ENCODE measurements around the gene CRKL. TPM values are rescaled to one million over a fixed set of nuclear protein-coding genes. Genes with fewer than 3 reads are reported as not detected.

The CRKL gene
- polyA plus RNA-seq, 3 donors: 63.1 to 65.0 (median 64.5) TPM

GRCh38 chr22:20949698-20950183 is 32.5 kb downstream of the CRKL start:
- no peak for DNase-seq (ENCODE audit: low read depth in 3 of 3, low spot score in 2 of 3)

GRCh38 chr22:20951151-20951931 is 34.1 kb downstream of the CRKL start:
- DNase-seq (ENCODE audit: low read depth in 3 of 3, low spot score in 2 of 3): no peak

DNA sequence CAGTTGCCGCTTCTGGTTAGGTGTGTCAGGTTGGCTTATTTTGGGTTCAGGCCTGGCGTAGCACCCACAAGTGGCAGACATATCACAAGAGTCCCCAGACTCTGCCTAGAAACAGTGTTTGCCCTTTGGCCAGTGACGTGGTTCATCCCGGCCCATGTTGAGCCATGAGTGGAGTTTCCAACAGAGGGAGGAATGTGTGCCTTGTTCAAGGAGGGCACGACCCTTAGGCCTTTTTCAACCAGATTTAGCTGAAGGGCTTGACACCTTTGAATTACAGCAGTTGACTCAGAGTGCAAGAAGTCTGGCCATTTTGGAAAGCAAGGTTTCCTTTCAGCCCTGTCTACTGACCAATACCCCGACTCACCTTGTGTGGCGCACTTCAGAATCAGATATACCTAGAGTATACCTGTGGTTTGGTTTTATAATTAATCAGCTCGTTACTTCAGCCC is 34.7 kb downstream of the CRKL start:
- DNase-seq (ENCODE audit: low read depth in 3 of 3, low spot score in 2 of 3): no peak

- DNase-seq (ENCODE audit: low read depth in 3 of 3, low spot score in 2 of 3): no peak
Measured at GRCh38 chr22:20952544-20953341, 35.5 kb downstream of the CRKL start.

DNA sequence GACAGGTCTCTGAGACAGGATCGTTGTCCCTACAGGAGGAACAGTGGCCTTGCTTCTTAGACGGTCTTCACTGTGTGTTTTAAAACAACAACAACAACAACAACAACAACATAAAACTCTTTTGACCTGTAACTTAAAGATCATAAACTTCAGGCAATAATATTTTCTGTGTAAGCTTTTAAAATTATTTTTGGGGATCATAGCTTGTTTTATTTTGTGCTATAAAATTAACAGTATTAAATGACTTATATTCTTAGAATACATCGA is 36.1 kb downstream of the CRKL start:
- no peak for DNase-seq (ENCODE audit: low read depth in 3 of 3, low spot score in 2 of 3)

- DNase-seq (ENCODE audit: low read depth in 3 of 3, low spot score in 2 of 3): no peak
Measured at GRCh38 chr22:20953668-20954500, 36.7 kb downstream of the CRKL start.

DNA sequence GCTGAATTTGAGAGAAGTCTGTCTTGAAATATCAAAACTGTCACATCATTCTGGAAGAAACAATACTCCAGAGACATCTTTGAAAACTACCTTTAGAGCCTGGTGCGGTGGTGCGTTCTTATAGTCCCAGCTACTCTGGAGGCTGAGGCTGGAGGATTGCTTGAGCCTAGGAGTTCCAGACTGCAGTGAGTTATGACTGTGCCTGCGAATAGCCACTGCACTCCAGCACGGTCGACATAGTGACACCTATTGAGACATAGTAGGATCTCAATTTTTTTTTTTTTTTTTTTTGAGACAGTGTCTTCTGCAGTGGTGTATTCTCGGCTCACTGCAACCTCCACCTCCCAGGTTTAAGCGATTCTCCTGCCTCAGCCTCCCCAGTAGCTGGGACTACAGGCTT is 38.3 kb downstream of the CRKL start:
- DNase-seq (ENCODE audit: low read depth in 3 of 3, low spot score in 2 of 3): no peak

DNA sequence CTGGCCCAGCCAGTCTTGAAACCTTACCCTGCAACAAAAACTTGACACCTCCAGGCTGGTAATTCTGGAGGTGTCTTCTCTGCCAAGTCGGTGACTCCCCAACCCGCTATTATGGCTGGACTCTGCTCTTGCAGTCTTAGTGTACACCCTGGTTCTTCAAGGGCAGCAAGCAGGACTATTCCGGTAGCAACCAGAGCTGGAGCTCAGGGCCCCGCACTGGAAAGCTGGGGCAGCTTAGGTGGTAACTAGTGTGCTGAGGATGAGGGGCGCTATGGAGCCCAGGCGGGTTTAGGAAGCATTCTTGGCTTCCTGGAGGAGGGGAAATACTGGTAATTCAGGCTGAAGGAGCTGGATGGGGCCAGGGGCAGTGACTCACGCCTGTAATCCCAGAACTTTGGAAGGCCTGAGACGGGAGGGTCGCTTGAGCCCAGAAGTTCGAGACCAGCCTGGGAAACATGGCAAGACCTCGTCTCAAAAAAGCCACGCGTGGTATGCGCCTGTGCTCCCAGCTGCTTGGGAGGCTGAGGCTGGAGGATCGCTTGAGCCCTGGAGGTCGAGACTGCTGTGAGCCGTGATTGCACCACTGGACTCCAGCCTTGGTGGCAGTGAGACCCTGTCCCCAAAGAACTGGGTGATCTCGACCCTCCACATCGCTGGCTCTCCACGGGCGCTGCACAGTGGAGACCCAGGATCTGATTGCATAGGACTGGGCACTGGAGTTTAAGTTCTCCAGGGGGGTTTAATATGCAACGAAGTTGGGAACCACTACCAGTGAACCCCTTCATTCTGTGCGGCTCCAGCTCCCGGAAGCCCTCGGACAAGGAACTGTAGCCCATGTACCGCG is 39.3 kb downstream of the CRKL start:
- no peak for DNase-seq (ENCODE audit: low read depth in 3 of 3, low spot score in 2 of 3)

DNA sequence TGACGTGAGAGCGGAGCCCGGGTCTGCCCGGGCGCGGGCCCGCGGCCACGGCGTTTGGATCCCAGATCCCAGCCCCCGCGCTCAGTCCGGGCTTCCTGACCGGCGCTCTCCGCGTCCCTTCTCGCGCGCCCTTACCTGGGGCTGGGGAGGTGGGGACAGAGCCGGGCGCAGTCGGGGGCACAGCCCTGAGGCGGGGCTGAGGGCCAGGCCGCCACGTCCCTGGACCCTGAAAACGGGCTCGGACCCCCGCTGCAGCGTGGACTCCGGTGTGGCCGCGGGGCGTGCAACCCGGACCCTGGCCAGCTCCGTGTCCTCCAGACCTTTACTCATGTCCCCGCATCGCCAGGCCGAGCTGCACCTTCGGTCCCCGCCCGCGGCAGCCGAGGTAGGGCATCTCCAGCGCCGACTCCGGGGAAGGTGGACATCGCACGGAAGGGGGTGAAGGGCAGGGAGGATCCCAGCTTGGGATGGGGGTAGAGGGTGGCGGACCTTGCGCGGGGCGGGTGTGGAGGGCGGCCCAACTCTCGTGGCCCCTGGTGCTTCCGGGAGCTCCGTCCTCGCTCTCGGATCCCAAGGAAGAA is 40.0 kb downstream of the CRKL start:
- DNase-seq (ENCODE audit: low read depth in 3 of 3, low spot score in 2 of 3): no peak

DNA sequence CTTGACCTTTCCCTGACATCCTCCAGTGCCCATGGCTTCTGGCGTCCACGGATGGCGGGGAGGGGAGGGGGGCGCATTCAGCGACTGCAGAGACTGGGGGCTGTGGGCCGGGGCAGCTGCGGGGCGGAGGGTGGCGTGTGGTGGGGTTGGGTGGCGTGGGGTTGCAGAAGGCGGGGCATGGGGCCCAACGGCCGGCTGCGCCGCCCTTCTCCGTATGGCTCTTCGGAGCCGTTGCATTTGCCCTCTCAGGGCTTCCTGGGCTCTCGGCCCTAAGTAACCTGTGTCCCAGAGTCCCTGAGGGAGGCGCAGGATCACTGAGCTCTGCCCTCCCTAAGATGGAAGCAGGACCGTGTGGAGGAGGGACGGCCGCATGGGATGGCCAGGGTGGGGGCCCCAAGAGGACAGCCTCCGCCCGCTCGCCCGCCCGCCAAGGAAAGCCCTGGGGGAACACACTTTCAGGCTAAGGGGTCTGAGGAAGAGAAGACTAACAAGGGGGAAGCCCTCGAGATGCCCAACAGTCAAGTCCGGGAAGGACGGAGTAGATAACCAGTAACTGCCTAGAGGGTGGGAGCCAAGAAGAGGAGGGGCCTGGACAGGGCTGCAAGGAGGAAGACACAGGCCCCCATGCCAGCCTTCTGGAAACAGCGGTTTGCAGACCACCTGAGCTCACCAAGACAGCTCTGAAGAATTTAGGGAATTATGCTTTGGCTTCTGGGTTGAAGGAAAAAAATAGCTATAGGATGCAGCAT is 40.6 kb downstream of the CRKL start:
- DNase-seq (ENCODE audit: low read depth in 3 of 3, low spot score in 2 of 3): no peak

DNA sequence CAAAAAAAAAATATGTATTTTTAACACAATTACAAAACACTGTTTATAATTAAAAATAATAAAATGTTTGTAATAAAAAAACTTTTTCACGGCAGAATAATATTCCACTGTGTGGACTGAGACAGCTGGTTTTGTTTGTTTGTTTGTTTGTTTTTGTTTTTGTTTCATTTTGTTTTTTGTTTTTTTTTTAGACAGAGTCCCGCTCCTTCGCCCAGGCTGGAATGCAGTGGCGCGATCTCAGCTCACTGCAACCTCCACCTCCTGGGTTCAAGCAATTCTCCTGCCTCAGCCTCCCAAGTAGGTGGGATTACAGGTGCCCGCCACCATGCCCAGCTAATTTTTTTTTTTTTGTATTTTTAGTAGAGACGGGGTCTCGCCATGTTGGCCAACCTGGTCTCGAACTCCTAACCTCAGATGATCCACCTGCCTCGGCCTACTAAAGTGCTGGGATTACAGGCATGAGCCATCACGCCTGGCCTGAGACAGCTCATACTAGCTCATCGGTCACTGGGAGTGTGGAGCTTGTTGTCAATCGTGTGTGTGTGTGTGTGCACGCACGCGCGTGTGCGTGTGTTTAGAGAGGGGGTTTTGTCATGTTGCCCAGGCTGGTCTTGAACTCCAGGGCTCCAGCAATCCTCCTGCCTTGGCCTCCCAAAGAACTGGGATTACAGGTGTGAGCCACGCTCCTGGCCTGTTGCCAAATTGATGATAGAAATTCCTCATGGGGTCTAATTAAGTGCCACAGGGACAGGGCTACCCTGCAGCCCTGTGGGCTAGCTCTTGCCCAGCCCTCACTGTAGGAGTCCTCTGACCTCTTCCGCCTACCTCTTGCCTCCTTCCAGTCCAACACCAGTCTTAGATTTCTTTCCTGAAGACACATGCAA is 42.6 kb downstream of the CRKL start:
- no peak for DNase-seq (ENCODE audit: low read depth in 3 of 3, low spot score in 2 of 3)

DNA sequence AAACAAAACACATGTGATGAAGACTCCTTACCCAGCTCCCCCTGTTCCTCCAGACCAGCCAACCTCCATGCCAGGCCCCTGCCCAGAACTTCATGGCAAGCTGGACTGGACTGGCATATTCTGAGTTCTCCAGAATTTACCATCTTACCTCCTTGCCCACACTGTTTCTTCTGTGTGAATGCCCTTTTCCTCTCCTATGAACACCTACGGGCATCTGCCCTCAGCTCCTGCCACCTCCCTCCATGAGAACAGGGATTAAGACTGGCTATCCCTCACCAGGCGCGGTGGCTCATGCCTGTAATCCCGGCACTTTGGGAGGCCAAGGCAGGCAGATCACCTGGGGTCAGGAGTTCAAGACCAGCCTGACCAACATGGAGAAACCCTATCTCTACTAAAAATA is 43.4 kb downstream of the CRKL start:
- DNase-seq (ENCODE audit: low read depth in 3 of 3, low spot score in 2 of 3): no peak

DNA sequence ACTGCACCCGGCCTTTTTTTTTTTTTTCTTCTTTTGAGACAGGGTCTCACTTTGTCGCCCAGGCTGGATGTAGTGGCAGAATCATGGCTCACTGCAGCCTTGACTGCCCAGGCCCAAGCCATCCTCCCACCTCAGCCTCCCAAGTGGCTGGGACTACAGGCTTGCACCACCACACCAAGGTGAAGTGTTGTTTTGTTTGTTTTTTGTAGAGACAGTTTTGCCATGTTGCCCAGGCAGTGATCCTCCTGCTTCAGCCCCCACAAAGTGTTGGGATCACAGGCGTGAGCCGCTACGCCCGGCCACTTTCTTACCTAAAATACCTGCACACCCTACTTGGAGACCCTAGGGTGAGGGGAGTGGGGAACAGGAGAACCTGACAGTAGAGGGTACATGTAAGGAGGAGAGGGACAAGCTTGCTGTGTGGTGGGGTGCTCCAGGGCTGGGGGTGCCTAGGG is 45.3 kb downstream of the CRKL start:
- no peak for DNase-seq (ENCODE audit: low read depth in 3 of 3, low spot score in 2 of 3)

DNA sequence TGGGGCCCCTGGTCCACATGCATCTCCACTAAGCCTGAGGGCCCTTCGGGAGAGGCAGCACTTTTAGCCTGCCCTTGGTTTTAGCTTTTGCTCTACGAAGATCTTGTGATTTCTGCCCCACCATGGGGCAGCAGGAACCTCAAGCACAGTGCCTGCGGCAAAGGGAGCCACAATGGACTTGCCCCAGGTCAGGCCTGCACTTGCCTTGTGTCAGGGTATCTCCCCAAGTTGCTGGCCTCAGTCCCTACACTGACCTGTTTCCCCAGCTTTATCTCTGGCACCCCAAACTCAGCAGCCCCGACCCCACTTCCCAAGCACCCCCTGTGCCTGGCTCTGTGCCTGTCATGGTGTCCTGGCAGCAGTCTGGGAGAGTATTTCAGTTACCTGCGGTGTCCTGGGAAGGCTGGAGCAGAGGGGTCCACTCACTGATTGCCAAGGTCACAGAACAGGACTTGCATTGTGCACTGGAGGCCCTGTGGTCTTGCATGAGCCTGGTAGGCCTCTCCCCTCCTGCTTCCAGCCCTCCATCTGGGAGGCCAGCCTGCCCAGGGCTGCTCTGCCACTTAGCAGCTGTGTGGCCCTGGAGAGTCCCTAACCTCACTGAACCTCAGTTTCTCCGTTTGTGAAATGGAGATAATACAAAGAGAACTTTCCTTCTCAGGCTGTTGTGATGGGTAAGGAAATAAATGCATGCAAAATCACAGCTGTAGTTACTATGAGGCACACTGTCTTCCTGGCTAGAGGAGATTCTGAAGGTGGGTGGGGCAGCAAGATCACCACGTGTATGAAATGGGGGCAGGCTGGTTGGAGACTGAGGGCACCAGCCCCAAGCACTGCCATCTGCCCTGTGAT is 46.2 kb downstream of the CRKL start:
- no peak for DNase-seq (ENCODE audit: low read depth in 3 of 3, low spot score in 2 of 3)

- no peak for DNase-seq (ENCODE audit: low read depth in 3 of 3, low spot score in 2 of 3)
Measured at GRCh38 chr22:20964090-20964798, 47.0 kb downstream of the CRKL start.

- no peak for DNase-seq (ENCODE audit: low read depth in 3 of 3, low spot score in 2 of 3)
Measured at GRCh38 chr22:20964799-20965103, 47.5 kb downstream of the CRKL start.

Data from right renal cortex interstitium (tissue), 3 donors.